Measurements from ENCODE around the gene HSPG2. TPM values are rescaled to one million over a fixed set of nuclear protein-coding genes. Genes with fewer than 3 reads are reported as not detected.

The HSPG2 gene
- total and polyA plus RNA-seq, 7 experiments from 2014 or later = 1.0 to 20.8 (median 9.4) TPM

- Histone ChIP-seq H3K4me1 (ENCODE audit: control insufficient read depth in 2 of 2, insufficient read depth in 2 of 2, low read length in 2 of 2) (peaks cover 0 to 23% of the 10 kb centered on the region in 2 donors), H3K36me3 (ENCODE audit: control insufficient read depth in 2 of 3, insufficient read depth in 3 of 3, low read length in 3 of 3) (no peaks in the 10 kb centered on the region), H3K27ac (ENCODE audit: low read depth, low read length) (no peak overlapping the region), H3K9me3 (ENCODE audit: control insufficient read depth in 2 of 3, low read length in 3 of 3) (no peaks in the 10 kb centered on the region), H3K27me3 (ENCODE audit: control insufficient read depth in 2 of 2, insufficient read depth in 2 of 2, low read length in 2 of 2) (no peaks in the 10 kb centered on the region), H3K4me3 (ENCODE audit: low read length) (no peak overlapping the region)
- Mint-ChIP-seq H3K4me3 (peak overlapping the region in 6 of 10 donors; percentile 3 to 45 (median 20)), H3K27me3 (no peaks in the 10 kb centered on the region), H3K4me1 (peaks cover 30 to 63% (median 54%) of the 10 kb centered on the region in 7 donors), H3K9me3 (no peaks in the 10 kb centered on the region), H3K27ac (peak overlapping the region in 5 of 9 donors; percentile 28 to 76 (median 58)), H3K36me3 (peaks cover 0 to 23% (median 13%) of the 10 kb centered on the region in 5 donors)
- POLR2A ChIA-PET = interaction anchor here (0.6 to 0.8 kb wide), 2 partner anchors 285 to 358 kb away, joined by 3 to 6 read pairs; no protein-coding TSS in a partner anchor
- no peak for ATAC-seq
- CTCF ChIA-PET = no interaction called here
- intact Hi-C loops (cut with micrococcal nuclease) = no loop called here
- no peak for DNase-seq
Observed at GRCh38 chr1:21773585-21773984, 163.5 kb downstream of the HSPG2 start.

Other genes with a start within 250 kb of the HSPG2 start
- 100 to 1,000 TPM in 2 of 5 experiments, 10 to 100 TPM in 3; 74.7 to 107 (median 83.9) TPM for gene USP48, start 154.2 kb downstream of the HSPG2 start, total RNA-seq
- 10 to 100 TPM; 34.8 to 39.1 TPM for gene USP48, start 154.2 kb downstream of the HSPG2 start, polyA plus RNA-seq
- gene LDLRAD2, start 125.0 kb downstream of the HSPG2 start, total RNA-seq = under 1 TPM in 2 of 5 experiments, not detected in 3; 0.66 to 0.86 TPM
- not detected for gene LDLRAD2, start 125.0 kb downstream of the HSPG2 start, polyA plus RNA-seq
- not detected for gene CELA3B, start 39.7 kb upstream of the HSPG2 start, total RNA-seq
- not detected for gene CELA3B, start 39.7 kb upstream of the HSPG2 start, polyA plus RNA-seq
- not detected for gene CELA3A, start 64.3 kb upstream of the HSPG2 start, total RNA-seq
- gene CELA3A, start 64.3 kb upstream of the HSPG2 start, polyA plus RNA-seq = not detected
- 100 to 1,000 TPM; 186 to 385 (median 305) TPM for gene CDC42, start 115.4 kb upstream of the HSPG2 start, total RNA-seq
- gene CDC42, start 115.4 kb upstream of the HSPG2 start, polyA plus RNA-seq = 100 to 1,000 TPM; 186 to 427 TPM
- gene WNT4, start 205.8 kb upstream of the HSPG2 start, total RNA-seq = not detected
- under 1 TPM in 1 of 2 donors, not detected in 1; 0.05 TPM for gene WNT4, start 205.8 kb upstream of the HSPG2 start, polyA plus RNA-seq

Measured in naive thymus-derived CD4-positive, alpha-beta T cell (primary cell).